A549 (cell line): ENCODE data around the gene SRRM1. TPM values are rescaled to one million over a fixed set of nuclear protein-coding genes. Genes with fewer than 3 reads are reported as not detected.

ENCODE experiments used
- ATAC-seq, 2 experiments: fragments of 200-7000 bp in 1 of 2; fragments of >200 bp in 1 of 2; cut with Nextera tagmentation in 1 of 2; cut with Tn5 transposase in 1 of 2; 3 replicates each; pipeline versions ENCODE4 v1.8.0 to v1.9.1; 2018 to 2020; ENCODE audit warnings: mild to moderate bottlenecking in 1 of 2, moderate library complexity in 1 of 2
- CTCF ChIA-PET: fragments of 300-600 bp; sonication (Branson Sonifier 250); formaldehyde crosslinking; extraction: SDS; loops from one replicate; lab custom pipeline; 2021; ENCODE audit warnings: antibody characterized with exemption, inconsistent platforms; lab: Yijun Ruan, JAX
- POLR2A ChIA-PET: fragments of 350-600 bp; formaldehyde crosslinking; extraction: SDS; loops from one replicate; lab custom pipeline; 2021; ENCODE audit warnings: antibody characterized with exemption, inconsistent platforms; lab: Yijun Ruan, JAX
- DNase-seq, 2 experiments: peaks; one replicate each; pipeline versions ENCODE4 v3.0.0 to v3.0.0-alpha.2; 2011 to 2016; ENCODE audit warnings: low read depth in 1 of 2, low spot score in 1 of 2
- FAIRE-seq: peaks from 2 replicates; lab custom pipeline; 2011; peaks lifted over from hg19 to GRCh38; lab: Jason Lieb, UNC
- H3K27ac ChIP-seq, 2 experiments: fragments of >200 bp; sonication (Bioruptor Twin); formaldehyde crosslinking; 3 replicates each; pipeline ENCODE4 v1.5.1; 2016 to 2017
- H3K4me1 ChIP-seq: fragments of >200 bp; sonication (Bioruptor Twin); formaldehyde crosslinking; 3 replicates; pipeline ENCODE4 v1.6.1; 2016
- H3K4me2 ChIP-seq: fragments of >200 bp; sonication (Bioruptor Twin); formaldehyde crosslinking; 3 replicates; pipeline ENCODE4 v1.6.1; 2016
- H3K4me3 ChIP-seq: fragments of >200 bp; sonication (Bioruptor Twin); formaldehyde crosslinking; 3 replicates; pipeline ENCODE4 v1.5.1; 2016
- H3K9me3 ChIP-seq: fragments of >200 bp; sonication (Bioruptor Twin); formaldehyde crosslinking; 3 replicates; pipeline ENCODE4 v1.6.1; 2016
- BCL3 ChIP-seq: fragments of >200 bp; sonication (Bioruptor Twin); formaldehyde crosslinking; IDR thresholded peaks from 3 replicates; pipeline ENCODE4 v1.6.1; 2016
- BHLHE40 ChIP-seq: IDR thresholded peaks from 2 replicates; pipeline ENCODE4 v1.6.1; 2012; ENCODE audit warnings: low read depth, low read length, inconsistent platforms
- CBX2 ChIP-seq: fragments of 200-600 bp; sonication (generic); IDR thresholded peaks from 2 replicates; pipeline ENCODE4 v1.6.1; 2016; ENCODE audit warnings: low read depth, mild to moderate bottlenecking, borderline replicate concordance
- CBX8 ChIP-seq: fragments of 200-600 bp; sonication (generic); IDR thresholded peaks from 2 replicates; pipeline ENCODE4 v1.6.1; 2016
- E2F6 ChIP-seq: IDR thresholded peaks from 2 replicates; pipeline ENCODE4 v1.6.1; 2012; ENCODE audit warnings: low read depth, borderline replicate concordance
- ESRRA ChIP-seq: fragments of 150-350 bp; IDR thresholded peaks from 2 replicates; pipeline ENCODE4 v1.6.1; 2014; ENCODE audit warnings: mild to moderate bottlenecking, low read length, borderline replicate concordance
- FOXS1 ChIP-seq: fragments of 250-450 bp; sonication (Bioruptor Pico); IDR thresholded peaks from 2 replicates; pipeline ENCODE4 v1.5.0; 2020; ENCODE audit warnings: mild to moderate bottlenecking, moderate library complexity
- GATA3 ChIP-seq: IDR thresholded peaks from 2 replicates; pipeline ENCODE4 v1.6.1; 2012; ENCODE audit warnings: borderline replicate concordance
- HEYL ChIP-seq: fragments of 250-450 bp; sonication (Bioruptor Pico); IDR thresholded peaks from 2 replicates; pipeline ENCODE4 v1.8.0; 2021; ENCODE audit warnings: mild to moderate bottlenecking, moderate library complexity
- HOXB5 ChIP-seq: fragments of 250-450 bp; sonication (Bioruptor Pico); IDR thresholded peaks from 2 replicates; pipeline ENCODE4 v1.5.0; 2020; ENCODE audit warnings: mild to moderate bottlenecking, moderate library complexity
- JUN ChIP-seq, 2 experiments: fragments of >200 bp; sonication (Bioruptor Twin); formaldehyde crosslinking; IDR thresholded peaks; 2 replicates in 1 of 2; 3 replicates in 1 of 2; pipeline ENCODE4 v1.6.1; 2016 to 2017
- KDM5A ChIP-seq: fragments of 200-600 bp; sonication (generic); IDR thresholded peaks from 2 replicates; pipeline ENCODE4 v1.6.1; 2016; ENCODE audit warnings: antibody characterized with exemption, mild to moderate bottlenecking
- MAFK ChIP-seq: fragments of 450-650 bp; IDR thresholded peaks from 2 replicates; pipeline ENCODE4 v1.6.1; 2014; ENCODE audit not compliant: partially characterized antibody
- MYC ChIP-seq: IDR thresholded peaks from 2 replicates; pipeline ENCODE4 v1.6.1; 2012; ENCODE audit warnings: mild to moderate bottlenecking, inconsistent platforms, low read length, improper control_type of control experiment, borderline replicate concordance
- NFE2L2 ChIP-seq: fragments of 150-350 bp; conservative IDR thresholded peaks from 2 replicates; pipeline ENCODE4 v1.6.1; 2014; ENCODE audit warnings: low read length
- PBX3 ChIP-seq: IDR thresholded peaks from 2 replicates; pipeline ENCODE4 v1.6.1; 2012
- POLR2A ChIP-seq: IDR thresholded peaks from 2 replicates; pipeline ENCODE4 v1.6.1; 2012; ENCODE audit warnings: mild to moderate bottlenecking, low read length
- RAD21 ChIP-seq, 2 experiments: fragments of >200 bp in 1 of 2; sonication (Bioruptor Twin) in 1 of 2; formaldehyde crosslinking in 1 of 2; IDR thresholded peaks in 1 of 2; conservative IDR thresholded peaks in 1 of 2; 2 replicates in 1 of 2; 3 replicates in 1 of 2; pipeline ENCODE4 v1.6.1; 2012 to 2018; ENCODE audit warnings: inconsistent platforms in 1 of 2
- RCOR1 ChIP-seq: fragments of 150-350 bp; IDR thresholded peaks from 2 replicates; pipeline ENCODE4 v1.6.1; 2014; ENCODE audit warnings: antibody characterized with exemption, low read length, low read depth
- RFX5 ChIP-seq: fragments of 450-650 bp; IDR thresholded peaks from 2 replicates; pipeline ENCODE4 v1.7.1; 2014; ENCODE audit warnings: antibody characterized with exemption, mild to moderate bottlenecking, moderate library complexity
- SREBF2 ChIP-seq: fragments of 450-650 bp; IDR thresholded peaks from 2 replicates; pipeline ENCODE4 v1.6.1; 2014; ENCODE audit warnings: mild to moderate bottlenecking, moderate library complexity
- USF2 ChIP-seq: fragments of 450-650 bp; IDR thresholded peaks from 2 replicates; pipeline ENCODE4 v1.6.1; 2014; ENCODE audit warnings: antibody characterized with exemption
- ZC3H11A ChIP-seq: fragments of 450-650 bp; IDR thresholded peaks from 2 replicates; pipeline ENCODE4 v1.6.1; 2014; ENCODE audit warnings: antibody characterized with exemption, mild to moderate bottlenecking
- ZFP36 ChIP-seq: fragments of 450-650 bp; IDR thresholded peaks from 2 replicates; pipeline ENCODE4 v1.6.1; 2014; ENCODE audit warnings: borderline replicate concordance; ENCODE audit not compliant: partially characterized antibody
- ZSCAN20 ChIP-seq: fragments of 250-450 bp; sonication (Bioruptor Pico); IDR thresholded peaks from 2 replicates; pipeline ENCODE4 v1.8.0; 2022; ENCODE audit warnings: mild to moderate bottlenecking, moderate library complexity
- WGBS: methylation state at CpG from one replicate; pipeline ENCODE4 v1.1.6; 2017; ENCODE audit errors: missing lambda C conversion rate; 5-methylcytosine and 5-hydroxymethylcytosine counted together
- polyA plus RNA-seq, 4 experiments: library from polyadenylated mRNA; depleted of rRNA in 3 of 4; stranded (reverse); fragments of >200 nt; fragmentation: RNase III in 1 of 4; extraction: RNeasy Plus Mini Kit Qiagen cat#74134 plus additional on column Dnase treatment in 1 of 4; gene quantifications; 2 replicates in 3 of 4; 3 replicates in 1 of 4; pipeline ENCODE4 v1.2.3, GENCODE V29; 2011 to 2017
- TF ChIP-seq, protein P1 (sequence below): fragments of >200 bp; sonication (Bioruptor Twin); formaldehyde crosslinking; IDR thresholded peaks from 2 replicates; pipeline ENCODE4 v1.6.1; 2016
- TF ChIP-seq, protein P2 (sequence below): fragments of 250-450 bp; sonication (Bioruptor Pico); IDR thresholded peaks from 2 replicates; pipeline ENCODE4 v1.5.0; 2021; ENCODE audit warnings: mild to moderate bottlenecking, moderate library complexity, borderline replicate concordance
- TF ChIP-seq, protein P3 (sequence below): IDR thresholded peaks from 2 replicates; pipeline ENCODE4 v1.6.1; 2012

The SRRM1 gene
- polyA plus RNA-seq, 2 of the 4 experiments (the other 2 are of a cell fraction): 59.6 to 72.5 TPM

DNA sequence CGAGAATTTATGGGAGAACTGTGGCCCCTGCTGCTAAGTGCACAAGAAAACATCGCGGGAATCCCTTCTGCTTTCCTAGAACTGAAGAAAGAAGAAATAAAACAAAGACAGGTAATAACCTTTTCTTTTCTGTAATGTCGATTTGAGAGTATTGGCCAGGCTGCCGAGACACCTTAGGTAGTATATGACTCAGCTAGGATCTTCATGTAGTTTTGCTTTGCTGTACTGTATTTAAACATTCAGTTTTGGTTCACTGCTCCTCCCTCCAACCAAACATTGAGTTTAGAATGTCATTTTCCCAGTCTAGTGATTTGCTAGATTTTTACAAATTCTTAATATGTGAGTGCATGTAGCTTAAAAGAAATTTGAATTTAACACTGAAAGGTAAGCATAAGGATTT is 5.8 kb downstream of the SRRM1 start:
- no peak for FAIRE-seq

GRCh38 chr1:24652382-24652781 is 9.3 kb downstream of the SRRM1 start:
- H3K27ac ChIP-seq: no peak overlapping the region
- no peaks in the 10 kb centered on the region for H3K9me3 ChIP-seq
- WGBS: 90% methylated on average over 13 of the region's 13 CpGs
- H3K4me2 ChIP-seq: no peak overlapping the region
- CTCF ChIA-PET: no interaction called here
- peaks cover 15% of the 10 kb centered on the region; the same call in 2 of the 3 replicates for H3K4me1 ChIP-seq
- no peak for DNase-seq
- TF ChIP-seq RCOR1 (no peak), SREBF2 (no peak), CBX8 (no peak), NFE2L2 (no peak), RAD21 (conservative IDR thresholded peaks at IDR 0.05 in 1 of 2, IDR thresholded peaks at IDR 0.05 in 1 of 2) (no peak), HOXB5 (CRISPR knock-in tag) (no peak), BHLHE40 (no peak), GATA3 (no peak), JUN (IDR thresholded peaks at IDR 0.05) (no peak), E2F6 (no peak), PBX3 (no peak), FOXS1 (CRISPR knock-in tag) (no peak), CBX2 (no peak), ZSCAN20 (CRISPR knock-in tag) (no peak)
- TF ChIP-seq, protein P1, sequence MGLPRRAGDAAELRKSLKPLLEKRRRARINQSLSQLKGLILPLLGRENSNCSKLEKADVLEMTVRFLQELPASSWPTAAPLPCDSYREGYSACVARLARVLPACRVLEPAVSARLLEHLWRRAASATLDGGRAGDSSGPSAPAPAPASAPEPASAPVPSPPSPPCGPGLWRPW: no peak
- no peak for ATAC-seq
- POLR2A ChIA-PET: interaction anchor here (0.7 kb wide), 1 partner anchor 453 kb away, joined by 7 read pairs; no protein-coding TSS in a partner anchor
- H3K4me3 ChIP-seq: no peak overlapping the region
- no peak for FAIRE-seq

More for the DNA sequence above, 5.8 kb downstream of the SRRM1 start:
- no peak for TF ChIP-seq HOXB5 (CRISPR knock-in tag)
- TF ChIP-seq, protein P2, sequence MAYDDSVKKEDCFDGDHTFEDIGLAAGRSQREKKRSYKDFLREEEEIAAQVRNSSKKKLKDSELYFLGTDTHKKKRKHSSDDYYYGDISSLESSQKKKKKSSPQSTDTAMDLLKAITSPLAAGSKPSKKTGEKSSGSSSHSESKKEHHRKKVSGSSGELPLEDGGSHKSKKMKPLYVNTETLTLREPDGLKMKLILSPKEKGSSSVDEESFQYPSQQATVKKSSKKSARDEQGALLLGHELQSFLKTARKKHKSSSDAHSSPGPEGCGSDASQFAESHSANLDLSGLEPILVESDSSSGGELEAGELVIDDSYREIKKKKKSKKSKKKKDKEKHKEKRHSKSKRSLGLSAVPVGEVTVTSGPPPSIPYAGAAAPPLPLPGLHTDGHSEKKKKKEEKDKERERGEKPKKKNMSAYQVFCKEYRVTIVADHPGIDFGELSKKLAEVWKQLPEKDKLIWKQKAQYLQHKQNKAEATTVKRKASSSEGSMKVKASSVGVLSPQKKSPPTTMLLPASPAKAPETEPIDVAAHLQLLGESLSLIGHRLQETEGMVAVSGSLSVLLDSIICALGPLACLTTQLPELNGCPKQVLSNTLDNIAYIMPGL: no peak
- TF ChIP-seq ESRRA: no peak
- TF ChIP-seq MYC: no peak
- TF ChIP-seq BCL3: no peak
- TF ChIP-seq HEYL: no peak
- no peak for TF ChIP-seq ZFP36
- TF ChIP-seq, protein P3, sequence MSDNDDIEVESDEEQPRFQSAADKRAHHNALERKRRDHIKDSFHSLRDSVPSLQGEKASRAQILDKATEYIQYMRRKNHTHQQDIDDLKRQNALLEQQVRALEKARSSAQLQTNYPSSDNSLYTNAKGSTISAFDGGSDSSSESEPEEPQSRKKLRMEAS: no peak
- TF ChIP-seq RFX5: no peak
- no peak for TF ChIP-seq BHLHE40
- TF ChIP-seq CBX8: no peak
- TF ChIP-seq MAFK: no peak
- TF ChIP-seq NFE2L2: no peak
- TF ChIP-seq ZC3H11A: no peak
- no peak for TF ChIP-seq KDM5A
- no peak for TF ChIP-seq POLR2A
- no peak for TF ChIP-seq USF2
- TF ChIP-seq E2F6: no peak
- H3K4me3 ChIP-seq: no peak overlapping the region
- H3K4me1 ChIP-seq: peaks cover 12% of the 10 kb centered on the region; the same call in 2 of the 3 replicates
- ATAC-seq (no peak), DNase-seq (no peak)
- 87% methylated on average over 5 of the region's 5 CpGs for WGBS
- CTCF ChIA-PET: no interaction called here
- H3K4me2 ChIP-seq: no peak overlapping the region
- POLR2A ChIA-PET: no interaction called here
- no peaks in the 10 kb centered on the region for H3K9me3 ChIP-seq
- no peak overlapping the region for H3K27ac ChIP-seq
